NT2/D1 (cell line): ENCODE data around the gene SLC36A3.

Experiments
- DNase-seq: peaks from one replicate; pipeline ENCODE4 v3.0.0-alpha.2; 2011; ENCODE audit warnings: low read depth, low spot score
- H3K27me3 ChIP-seq: 2 replicates; pipeline ENCODE4 v1.6.0; 2011; ENCODE audit warnings: mild to moderate bottlenecking; ENCODE audit not compliant: insufficient read length, insufficient read depth
- H3K36me3 ChIP-seq: 2 replicates; pipeline ENCODE4 v1.6.1; 2011; ENCODE audit warnings: mild to moderate bottlenecking, low read length, mixed read lengths; ENCODE audit not compliant: insufficient read depth, insufficient read length
- H3K4me1 ChIP-seq: 2 replicates; pipeline ENCODE4 v1.5.1; 2011; ENCODE audit not compliant: insufficient read depth, insufficient read length
- H3K4me3 ChIP-seq: 2 replicates; pipeline ENCODE4 v1.5.1; 2011; ENCODE audit warnings: low read depth; ENCODE audit not compliant: insufficient read length
- H3K9ac ChIP-seq: 2 replicates; pipeline ENCODE4 v1.6.0; 2011; ENCODE audit warnings: low read depth; ENCODE audit not compliant: insufficient read length
- H3K9me3 ChIP-seq: 2 replicates; pipeline ENCODE4 v1.5.1; 2011; ENCODE audit warnings: mild to moderate bottlenecking, low read length; ENCODE audit not compliant: insufficient read depth
- SUZ12 ChIP-seq: IDR thresholded peaks from 2 replicates; pipeline ENCODE4 v1.6.1; 2011; ENCODE audit not compliant: insufficient read length, insufficient read depth; ENCODE audit errors: extremely low read depth
- YY1 ChIP-seq: IDR thresholded peaks from 2 replicates; pipeline ENCODE4 v1.6.1; 2011; ENCODE audit not compliant: insufficient read length, insufficient read depth
- ZNF274 ChIP-seq: IDR thresholded peaks from 2 replicates; pipeline ENCODE4 v1.6.1; 2011; ENCODE audit warnings: mild to moderate bottlenecking, low read depth, low read length

SLC36A3 gene

DNA sequence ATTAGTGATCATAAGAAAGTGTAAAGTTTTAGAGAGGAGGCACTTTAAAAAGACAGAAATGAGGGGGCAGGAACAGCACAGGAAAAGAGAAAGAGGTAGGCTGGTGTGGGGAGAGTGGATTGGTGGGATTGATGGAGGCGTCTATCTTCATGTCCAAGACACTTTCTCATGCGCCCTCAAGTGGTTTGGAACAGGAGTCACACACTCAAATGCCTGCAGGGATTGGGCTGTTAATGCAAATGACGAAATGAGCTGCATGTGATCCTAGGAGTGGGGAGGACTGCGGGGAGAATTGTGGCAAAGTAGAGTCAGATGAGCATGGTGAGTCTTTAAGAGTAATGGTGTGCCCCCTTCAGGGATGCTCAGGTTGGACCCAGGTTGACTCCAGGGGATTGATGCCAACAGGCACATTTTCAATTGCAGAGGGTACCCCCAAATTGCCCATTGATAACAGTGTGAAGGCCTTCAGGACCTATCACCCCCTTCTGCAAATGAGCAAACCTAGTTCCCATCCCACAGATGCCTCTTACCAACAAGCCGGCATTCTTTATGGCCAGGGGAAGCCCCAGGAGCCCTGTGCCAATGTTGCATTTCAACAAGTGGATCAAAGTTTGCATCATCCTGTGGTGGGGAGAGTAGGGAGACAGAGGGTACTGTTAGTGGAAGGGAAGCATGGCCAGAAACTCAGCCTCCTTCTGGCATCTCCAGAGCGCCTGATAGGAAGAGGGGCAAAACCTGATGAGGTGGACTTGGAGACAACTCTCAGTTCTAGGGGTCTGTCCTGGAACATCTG lies 5.3 kb downstream of the SLC36A3 start:
- Histone ChIP-seq H3K36me3 (no peaks in the 10 kb centered on the region), H3K9me3 (no peaks in the 10 kb centered on the region), H3K9ac (no peak overlapping the region), H3K27me3 (no peaks in the 10 kb centered on the region), H3K4me1 (no peaks in the 10 kb centered on the region), H3K4me3 (no peak overlapping the region)
- DNase-seq, result no peak
- no peak for TF ChIP-seq ZNF274
- no peak for TF ChIP-seq SUZ12
- TF ChIP-seq YY1, result no peak

DNA sequence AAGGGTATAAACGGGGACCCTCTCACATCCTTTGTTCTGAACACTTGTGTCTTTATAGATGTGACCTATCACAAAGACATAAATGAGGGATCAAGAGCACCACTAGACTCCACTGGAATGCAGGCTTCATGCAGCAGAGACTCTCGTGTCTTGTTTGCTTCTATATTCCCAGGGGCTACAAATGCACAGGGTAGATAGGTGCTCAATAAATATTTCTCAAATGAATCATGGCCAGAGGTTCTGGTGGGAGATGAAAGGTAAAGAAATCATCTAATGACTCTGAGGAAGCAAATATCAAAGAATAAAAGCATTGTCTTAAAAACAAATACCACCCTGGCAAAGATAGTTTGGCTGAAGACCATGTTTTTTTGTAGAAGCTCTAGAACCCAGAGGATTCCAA lies 6.6 kb downstream of the SLC36A3 start:
- no peak overlapping the region for H3K4me3 ChIP-seq
- no peaks in the 10 kb centered on the region for H3K36me3 ChIP-seq
- no peaks in the 10 kb centered on the region for H3K9me3 ChIP-seq
- no peaks in the 10 kb centered on the region for H3K4me1 ChIP-seq
- H3K27me3 ChIP-seq, result no peaks in the 10 kb centered on the region
- no peak for TF ChIP-seq YY1
- TF ChIP-seq ZNF274, result no peak
- no peak for TF ChIP-seq SUZ12
- no peak overlapping the region for H3K9ac ChIP-seq
- no peak for DNase-seq

DNA sequence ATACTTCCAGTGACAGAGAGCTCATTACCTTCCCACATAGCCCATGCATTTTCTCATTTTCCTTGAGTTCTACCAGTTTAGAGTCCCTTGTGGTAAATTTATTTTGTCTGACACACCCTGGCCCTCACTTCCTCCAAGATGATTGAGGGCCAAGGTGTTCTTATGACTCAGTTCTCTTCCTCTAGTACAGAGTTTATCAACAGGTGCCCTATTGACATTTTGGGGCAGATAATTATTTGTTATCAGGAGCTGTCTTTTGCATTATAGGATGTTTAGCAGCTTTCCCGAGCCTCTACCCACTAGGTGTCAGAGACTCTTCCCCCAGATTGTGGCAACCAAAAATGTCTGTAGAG lies 7.1 kb downstream of the SLC36A3 start:
- Histone ChIP-seq H3K27me3 (no peaks in the 10 kb centered on the region), H3K4me3 (no peak overlapping the region), H3K9ac (no peak overlapping the region), H3K36me3 (no peaks in the 10 kb centered on the region), H3K9me3 (no peaks in the 10 kb centered on the region), H3K4me1 (no peaks in the 10 kb centered on the region)
- TF ChIP-seq SUZ12 (no peak), ZNF274 (no peak)
- no peak for DNase-seq

DNA sequence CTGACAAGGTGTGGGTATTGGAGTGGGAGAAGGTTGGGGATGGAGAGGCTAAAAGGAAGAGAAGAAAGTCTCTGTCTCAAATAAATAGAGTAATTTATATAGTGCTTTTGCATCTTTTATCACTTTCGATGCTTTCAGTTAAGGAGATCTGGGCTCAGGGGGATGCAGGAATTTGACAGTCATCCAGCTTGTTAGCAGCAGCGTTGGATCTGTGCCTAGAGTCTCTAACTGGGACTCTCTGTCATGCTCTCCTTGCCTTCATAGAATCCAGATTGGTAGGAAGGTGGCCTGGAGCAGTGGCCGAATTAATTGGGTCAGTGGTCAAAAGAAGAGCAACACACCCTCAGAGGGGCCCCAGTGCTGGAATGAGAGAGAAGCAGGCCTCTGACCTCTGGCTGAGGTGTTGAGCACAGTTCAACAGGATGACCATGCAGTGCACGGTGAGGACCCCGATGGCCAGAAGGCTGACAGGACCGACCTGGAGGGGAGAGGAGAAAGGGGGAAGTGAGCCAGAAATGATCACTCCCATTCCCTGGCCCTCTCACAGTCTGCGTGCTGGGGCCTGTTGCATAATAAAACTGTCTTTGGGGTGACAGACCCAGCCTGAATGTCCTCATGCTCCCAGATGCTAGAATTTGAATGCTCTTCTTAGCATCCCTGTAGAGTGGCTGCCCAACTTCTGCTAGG lies 7.6 kb downstream of the SLC36A3 start:
- H3K4me3 ChIP-seq, result no peak overlapping the region
- no peaks in the 10 kb centered on the region for H3K4me1 ChIP-seq
- TF ChIP-seq SUZ12, result no peak
- TF ChIP-seq YY1, result no peak
- no peak for TF ChIP-seq ZNF274
- H3K36me3 ChIP-seq, result no peaks in the 10 kb centered on the region
- H3K9me3 ChIP-seq, result no peaks in the 10 kb centered on the region
- no peak for DNase-seq
- H3K9ac ChIP-seq, result no peak overlapping the region
- no peaks in the 10 kb centered on the region for H3K27me3 ChIP-seq

DNA sequence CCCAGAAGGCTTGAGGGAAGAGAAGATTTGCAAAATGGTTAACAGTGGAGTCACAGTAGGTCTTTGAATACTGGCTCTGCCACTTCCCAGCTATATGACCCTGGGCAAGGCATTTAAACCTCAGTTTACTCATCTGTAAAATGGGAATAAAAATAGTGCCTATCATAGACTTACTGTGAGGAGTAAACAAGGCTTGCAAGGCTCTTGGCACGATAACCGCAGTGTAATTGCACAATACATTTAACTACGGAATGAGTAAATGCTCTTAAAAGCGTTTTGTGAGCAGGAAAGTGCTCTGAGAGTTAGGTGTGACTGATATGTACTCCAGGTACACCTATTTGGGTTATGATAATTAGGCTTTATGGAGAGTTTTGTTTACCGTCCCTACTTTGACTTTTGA lies 8.4 kb downstream of the SLC36A3 start:
- no peak for TF ChIP-seq ZNF274
- TF ChIP-seq YY1, result no peak
- TF ChIP-seq SUZ12, result no peak
- Histone ChIP-seq H3K9me3 (no peaks in the 10 kb centered on the region), H3K9ac (no peak overlapping the region), H3K4me1 (no peaks in the 10 kb centered on the region), H3K36me3 (no peaks in the 10 kb centered on the region), H3K27me3 (no peaks in the 10 kb centered on the region), H3K4me3 (no peak overlapping the region)
- DNase-seq, result no peak

DNA sequence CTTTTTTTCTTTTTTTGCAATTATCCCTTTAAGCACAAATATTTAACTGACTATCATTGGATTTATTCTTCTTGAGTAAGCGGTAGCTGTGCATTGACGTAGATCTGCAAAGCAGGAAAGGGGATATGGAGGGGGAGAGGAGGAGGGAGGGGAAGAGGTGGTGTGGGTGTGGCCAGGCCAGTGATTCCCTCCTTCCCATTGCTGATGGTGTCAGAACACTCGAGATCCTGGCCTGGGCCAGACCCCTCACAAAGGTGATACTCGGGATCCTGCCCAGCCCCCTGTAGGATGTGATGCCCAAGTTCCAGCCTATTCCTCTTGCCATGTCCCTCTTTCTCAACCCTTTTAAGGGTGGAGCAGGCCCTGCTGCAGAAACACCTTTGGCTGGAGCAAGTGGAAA lies 9.9 kb downstream of the SLC36A3 start:
- Histone ChIP-seq H3K4me3 (no peak overlapping the region), H3K27me3 (no peaks in the 10 kb centered on the region), H3K4me1 (no peaks in the 10 kb centered on the region), H3K9ac (no peak overlapping the region), H3K36me3 (no peaks in the 10 kb centered on the region), H3K9me3 (no peaks in the 10 kb centered on the region)
- no peak for DNase-seq
- TF ChIP-seq YY1 (no peak), ZNF274 (no peak), SUZ12 (no peak)

DNA sequence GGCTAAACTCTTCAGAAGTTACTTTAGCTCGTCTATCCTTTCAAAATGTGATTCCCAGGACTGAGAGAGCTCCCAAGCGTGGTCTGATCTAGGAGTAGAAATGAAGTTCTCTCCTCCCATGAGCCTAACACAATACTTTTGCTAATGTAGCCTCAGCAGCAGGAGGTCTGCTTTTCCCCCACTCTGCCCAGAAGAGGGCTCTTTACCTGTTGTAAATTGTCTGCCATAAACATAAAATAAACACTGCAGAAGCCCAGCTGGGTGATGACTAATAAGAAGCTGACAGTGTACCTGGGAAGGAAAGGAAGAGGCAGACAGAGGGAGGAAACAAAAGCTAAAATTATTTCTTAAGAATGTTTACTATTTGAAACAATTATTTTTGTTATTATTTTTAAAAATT lies 15.4 kb downstream of the SLC36A3 start:
- Histone ChIP-seq H3K9me3 (no peaks in the 10 kb centered on the region), H3K36me3 (no peaks in the 10 kb centered on the region), H3K27me3 (no peaks in the 10 kb centered on the region), H3K4me1 (no peaks in the 10 kb centered on the region), H3K4me3 (no peak overlapping the region), H3K9ac (no peak overlapping the region)
- no peak for DNase-seq
- TF ChIP-seq ZNF274, result no peak
- no peak for TF ChIP-seq YY1
- TF ChIP-seq SUZ12, result no peak
